ENCODE results near the gene MRPL58. TPM values are rescaled to one million over a fixed set of nuclear protein-coding genes. Genes with fewer than 3 reads are reported as not detected.
A peak's percentile ranks its signal among the peaks of the same experiment; 100 is the strongest.

MRPL58 gene
- total and polyA plus RNA-seq, 2 donors, result 14.5 to 38.7 TPM

GRCh38 chr17:75051941-75052340, 39.5 kb downstream of the MRPL58 start:
- peaks cover 2% of the 10 kb centered on the region for H3K36me3 ChIP-seq (ENCODE audit: insufficient read depth)
- H3K4me3 ChIP-seq (ENCODE audit: low read depth, low read length), result no peak overlapping the region
- WGBS, result 79% methylated on average over 2 of the region's 2 CpGs

GRCh38 chr17:75059369-75060345, 47.2 kb downstream of the MRPL58 start:
- 59% methylated on average over 25 of the region's 25 CpGs for WGBS
- Histone ChIP-seq H3K4me3 (ENCODE audit: low read depth, low read length) (no peak overlapping the region), H3K36me3 (ENCODE audit: insufficient read depth) (no peaks in the 10 kb centered on the region), H3K27ac (ENCODE audit: low read depth) (peak overlapping the region; percentile 46), H3K4me1 (ENCODE audit: insufficient read depth) (no peaks in the 10 kb centered on the region)
- no peak for DNase-seq (ENCODE audit: extremely low spot score)

More at GRCh38 chr17:75051941-75052340, 39.5 kb downstream of the MRPL58 start:
- Histone ChIP-seq H3K27ac (ENCODE audit: low read depth) (no peak overlapping the region), H3K4me1 (ENCODE audit: insufficient read depth) (no peaks in the 10 kb centered on the region)
- DNase-seq (ENCODE audit: extremely low spot score), result no peak

- Histone ChIP-seq H3K36me3 (ENCODE audit: insufficient read depth) (no peaks in the 10 kb centered on the region), H3K4me1 (ENCODE audit: insufficient read depth) (no peaks in the 10 kb centered on the region), H3K4me3 (ENCODE audit: low read depth, low read length) (no peak overlapping the region), H3K27ac (ENCODE audit: low read depth) (no peak overlapping the region)
- 92% methylated on average over 26 of the region's 26 CpGs for WGBS
- DNase-seq (ENCODE audit: extremely low spot score), result no peak
Observed at GRCh38 chr17:75060434-75061054, 48.1 kb downstream of the MRPL58 start.

- H3K4me1 ChIP-seq (ENCODE audit: insufficient read depth), result no peaks in the 10 kb centered on the region
- no peak overlapping the region for H3K27ac ChIP-seq (ENCODE audit: low read depth)
- no peaks in the 10 kb centered on the region for H3K36me3 ChIP-seq (ENCODE audit: insufficient read depth)
- 95% methylated on average over 10 of the region's 10 CpGs for WGBS
- no peak for DNase-seq (ENCODE audit: extremely low spot score)
- H3K4me3 ChIP-seq (ENCODE audit: low read depth, low read length), result no peak overlapping the region
Observed at GRCh38 chr17:75061055-75061438, 48.6 kb downstream of the MRPL58 start.

- DNase-seq (ENCODE audit: extremely low spot score), result no peak
- H3K4me1 ChIP-seq (ENCODE audit: insufficient read depth), result no peaks in the 10 kb centered on the region
- no peak overlapping the region for H3K4me3 ChIP-seq (ENCODE audit: low read depth, low read length)
- WGBS, result 82% methylated on average over 8 of the region's 8 CpGs
- no peak overlapping the region for H3K27ac ChIP-seq (ENCODE audit: low read depth)
- H3K36me3 ChIP-seq (ENCODE audit: insufficient read depth), result no peaks in the 10 kb centered on the region
Observed at GRCh38 chr17:75061618-75062017, 49.1 kb downstream of the MRPL58 start.

- no peaks in the 10 kb centered on the region for H3K36me3 ChIP-seq (ENCODE audit: insufficient read depth)
- H3K4me3 ChIP-seq (ENCODE audit: low read depth, low read length), result no peak overlapping the region
- H3K4me1 ChIP-seq (ENCODE audit: insufficient read depth), result no peaks in the 10 kb centered on the region
- no peak for DNase-seq (ENCODE audit: extremely low spot score)
- no peak overlapping the region for H3K27ac ChIP-seq (ENCODE audit: low read depth)
- 87% methylated on average over 13 of the region's 13 CpGs for WGBS
Observed at GRCh38 chr17:75063201-75063600, 50.7 kb downstream of the MRPL58 start.

GRCh38 chr17:75063626-75064025, 51.2 kb downstream of the MRPL58 start:
- no peak overlapping the region for H3K4me3 ChIP-seq (ENCODE audit: low read depth, low read length)
- H3K27ac ChIP-seq (ENCODE audit: low read depth), result no peak overlapping the region
- H3K4me1 ChIP-seq (ENCODE audit: insufficient read depth), result no peaks in the 10 kb centered on the region
- 92% methylated on average over 3 of the region's 3 CpGs for WGBS
- H3K36me3 ChIP-seq (ENCODE audit: insufficient read depth), result no peaks in the 10 kb centered on the region
- DNase-seq (ENCODE audit: extremely low spot score), result no peak

GRCh38 chr17:75064040-75064439, 51.6 kb downstream of the MRPL58 start:
- Histone ChIP-seq H3K27ac (ENCODE audit: low read depth) (no peak overlapping the region), H3K4me3 (ENCODE audit: low read depth, low read length) (no peak overlapping the region), H3K36me3 (ENCODE audit: insufficient read depth) (no peaks in the 10 kb centered on the region), H3K4me1 (ENCODE audit: insufficient read depth) (no peaks in the 10 kb centered on the region)
- WGBS, result 93% methylated on average over 11 of the region's 11 CpGs
- no peak for DNase-seq (ENCODE audit: extremely low spot score)

GRCh38 chr17:75064460-75064859, 52.0 kb downstream of the MRPL58 start:
- H3K4me3 ChIP-seq (ENCODE audit: low read depth, low read length), result no peak overlapping the region
- H3K4me1 ChIP-seq (ENCODE audit: insufficient read depth), result no peaks in the 10 kb centered on the region
- H3K27ac ChIP-seq (ENCODE audit: low read depth), result no peak overlapping the region
- H3K36me3 ChIP-seq (ENCODE audit: insufficient read depth), result no peaks in the 10 kb centered on the region
- WGBS, result 85% methylated on average over 8 of the region's 8 CpGs
- no peak for DNase-seq (ENCODE audit: extremely low spot score)

- Histone ChIP-seq H3K4me3 (ENCODE audit: low read depth, low read length) (no peak overlapping the region), H3K36me3 (ENCODE audit: insufficient read depth) (no peaks in the 10 kb centered on the region), H3K4me1 (ENCODE audit: insufficient read depth) (no peaks in the 10 kb centered on the region), H3K27ac (ENCODE audit: low read depth) (no peak overlapping the region)
- WGBS, result 90% methylated on average over 18 of the region's 18 CpGs
- DNase-seq (ENCODE audit: extremely low spot score), result no peak
Observed at GRCh38 chr17:75064867-75065561, 52.5 kb downstream of the MRPL58 start.

- no peak for DNase-seq (ENCODE audit: extremely low spot score)
- no peak overlapping the region for H3K27ac ChIP-seq (ENCODE audit: low read depth)
- H3K4me3 ChIP-seq (ENCODE audit: low read depth, low read length), result no peak overlapping the region
- no peaks in the 10 kb centered on the region for H3K4me1 ChIP-seq (ENCODE audit: insufficient read depth)
- no peaks in the 10 kb centered on the region for H3K36me3 ChIP-seq (ENCODE audit: insufficient read depth)
- 74% methylated on average over 6 of the region's 6 CpGs for whole genome bisulfite sequencing
Observed at GRCh38 chr17:75065562-75066151, 53.2 kb downstream of the MRPL58 start.

GRCh38 chr17:75067856-75068255, 55.4 kb downstream of the MRPL58 start:
- 58% methylated on average over 4 of the region's 4 CpGs for WGBS
- Histone ChIP-seq H3K4me3 (ENCODE audit: low read depth, low read length) (no peak overlapping the region), H3K36me3 (ENCODE audit: insufficient read depth) (no peaks in the 10 kb centered on the region), H3K4me1 (ENCODE audit: insufficient read depth) (no peaks in the 10 kb centered on the region), H3K27ac (ENCODE audit: low read depth) (no peak overlapping the region)
- DNase-seq (ENCODE audit: extremely low spot score), result no peak

- no peaks in the 10 kb centered on the region for H3K4me1 ChIP-seq (ENCODE audit: insufficient read depth)
- H3K36me3 ChIP-seq (ENCODE audit: insufficient read depth), result no peaks in the 10 kb centered on the region
- H3K4me3 ChIP-seq (ENCODE audit: low read depth, low read length), result no peak overlapping the region
- WGBS, result 84% methylated on average over 8 of the region's 8 CpGs
- DNase-seq (ENCODE audit: extremely low spot score), result no peak
- no peak overlapping the region for H3K27ac ChIP-seq (ENCODE audit: low read depth)
Observed at GRCh38 chr17:75068750-75069149, 56.3 kb downstream of the MRPL58 start.

Measured in urinary bladder (tissue), 4 donors.